HepG2 (cell line): ENCODE results near the gene CCDC170. TPM values are rescaled to one million over a fixed set of nuclear protein-coding genes. Genes with fewer than 3 reads are reported as not detected.

Experiments used
- AHDC1 ChIP-seq: sonication (generic); formaldehyde crosslinking; IDR thresholded peaks from 2 replicates; pipeline ENCODE4 v1.5.1; 2020; ENCODE audit warnings: mild to moderate bottlenecking, missing genetic modification reagents, borderline replicate concordance
- ATF2 ChIP-seq: sonication (generic); formaldehyde crosslinking; IDR thresholded peaks from 2 replicates; pipeline ENCODE4 v1.4.0; 2020; ENCODE audit warnings: missing genetic modification reagents
- BCL6 ChIP-seq: IDR thresholded peaks from 2 replicates; pipeline ENCODE4 v1.6.1; 2016; ENCODE audit warnings: missing genetic modification reagents, missing compliant biosample characterization
- CREB3 ChIP-seq: sonication (generic); formaldehyde crosslinking; IDR thresholded peaks from 2 replicates; pipeline ENCODE4 v1.5.0; 2020; ENCODE audit warnings: missing genetic modification reagents
- MNT ChIP-seq: fragments of 450-650 bp; IDR thresholded peaks from 2 replicates; pipeline ENCODE4 v1.6.1; 2016
- ZFP91 ChIP-seq: sonication (generic); formaldehyde crosslinking; IDR thresholded peaks from 2 replicates; pipeline ENCODE4 v1.9.0; 2022; ENCODE audit warnings: missing genetic modification reagents, mild to moderate bottlenecking, borderline replicate concordance
- ZNF224 ChIP-seq: sonication (generic); formaldehyde crosslinking; IDR thresholded peaks from 2 replicates; pipeline ENCODE4 v1.5.0; 2020; ENCODE audit warnings: mild to moderate bottlenecking, missing genetic modification reagents
- ZNF3 ChIP-seq: IDR thresholded peaks from 2 replicates; pipeline ENCODE4 v1.7.0; 2017; ENCODE audit warnings: inconsistent platforms
- ZNF468 ChIP-seq: sonication (generic); formaldehyde crosslinking; IDR thresholded peaks from 2 replicates; pipeline ENCODE4 v1.8.0; 2022; ENCODE audit warnings: mild to moderate bottlenecking, moderate library complexity, missing genetic modification reagents
- ZNF839 ChIP-seq: sonication (generic); formaldehyde crosslinking; IDR thresholded peaks from 2 replicates; pipeline ENCODE4 v1.4.0; 2020; ENCODE audit warnings: missing genetic modification reagents, mild to moderate bottlenecking, borderline replicate concordance
- ZNF841 ChIP-seq: sonication (generic); formaldehyde crosslinking; IDR thresholded peaks from 2 replicates; pipeline ENCODE4 v1.8.1; 2023; ENCODE audit warnings: missing genetic modification reagents, borderline replicate concordance
- ZXDC ChIP-seq: sonication (generic); formaldehyde crosslinking; IDR thresholded peaks from 2 replicates; pipeline ENCODE4 v1.5.0; 2020; ENCODE audit warnings: mild to moderate bottlenecking, missing genetic modification reagents
- polyA plus RNA-seq, 8 experiments: library from polyadenylated mRNA; depleted of rRNA in 3 of 8; stranded (reverse) in 7 of 8; unstranded in 1 of 8; fragments of >200 nt; fragmentation: Illumina TruSeq in 4 of 8; extraction: Trizol in 4 of 8; gene quantifications; 2 replicates each; pipeline versions ENCODE4 v1.2.1 to v1.2.3, GENCODE V29; 2011 to 2016; ENCODE audit warnings: low read depth in 4 of 8, missing spikeins in 1 of 8, mixed read lengths in 1 of 8; ENCODE audit not compliant: insufficient read depth in 1 of 8
- total RNA-seq, 5 experiments: library from RNA; depleted of rRNA; stranded (reverse); fragments of >200 nt; fragmentation: Illumina TruSeq; extraction: Trizol; gene quantifications; 2 replicates each; pipeline ENCODE4 v1.2.3, GENCODE V29; 2016; ENCODE audit warnings: low read depth in 1 of 5

The CCDC170 gene
- total and polyA plus RNA-seq, 2 of the 13 experiments (the other 11 are each of a cell fraction or from before 2014, with no cell fraction given), result 0.90 to 5.1 TPM

GRCh38 chr6:151498327-151498726, 4.5 kb downstream of the CCDC170 start (continued):
- TF ChIP-seq CREB3 (CRISPR knock-in tag) (no peak), MNT (no peak), ZNF468 (CRISPR knock-in tag) (no peak), ZNF841 (CRISPR knock-in tag) (no peak), ZXDC (no peak), AHDC1 (peak; percentile 37; the same call in 1 of the 2 replicates), ZNF839 (CRISPR knock-in tag) (no peak), ATF2 (peak; percentile 54; the same call in 1 of the 2 replicates), ZNF3 (CRISPR knock-in tag) (no peak), BCL6 (CRISPR knock-in tag) (peak; percentile 38; the same call in 1 of the 2 replicates), ZNF224 (CRISPR knock-in tag) (no peak), ZFP91 (CRISPR knock-in tag) (no peak)
